MCF 10A (cell line): ENCODE measurements around the gene EEF1B2. TPM values are rescaled to one million over a fixed set of nuclear protein-coding genes. Genes with fewer than 3 reads are reported as not detected.
A peak's percentile ranks its signal among the peaks of the same experiment; 100 is the strongest.
"Not testable (repeated sequence)": the region's sequence is repeated elsewhere in the genome, so short reads cannot be mapped to it uniquely, and the experiment has no call there.

Experiments
- BruUV-seq: library from RNA; stranded (reverse); fragments of 400-500 nt; replicated peaks from 2 replicates; lab custom pipeline; 2021; lab: Mats Ljungman, UMichigan
- CTCF ChIA-PET: fragments of 300-600 bp; sonication (Branson Sonifier 250); formaldehyde crosslinking; extraction: SDS; loops from one replicate; lab custom pipeline; 2021; ENCODE audit warnings: antibody characterized with exemption, inconsistent platforms; lab: Yijun Ruan, JAX
- POLR2A ChIA-PET: fragments of 300-600, 350-650 bp; sonication (Branson Sonifier 250); formaldehyde crosslinking; extraction: SDS; loops from one replicate; lab custom pipeline; 2020; ENCODE audit warnings: antibody characterized with exemption, inconsistent platforms; lab: Yijun Ruan, JAX
- DNase-seq: peaks from one replicate; pipeline ENCODE4 v3.0.0-alpha.2; 2018; ENCODE audit not compliant: unreplicated experiment
- H3K27ac Mint-ChIP-seq: one replicate; pipeline ENCODE4 v1.8.0; 2022; ENCODE audit warnings: mild to moderate bottlenecking, low read depth, mixed read lengths; ENCODE audit not compliant: unreplicated experiment
- H3K27me3 Mint-ChIP-seq: one replicate; pipeline ENCODE4 v1.8.0; 2022; ENCODE audit warnings: mixed read lengths; ENCODE audit not compliant: insufficient read depth, unreplicated experiment
- H3K36me3 Mint-ChIP-seq: one replicate; pipeline ENCODE4 v1.8.0; 2022; ENCODE audit warnings: mild to moderate bottlenecking, moderate library complexity, mixed read lengths; ENCODE audit not compliant: insufficient read depth, unreplicated experiment
- H3K4me1 Mint-ChIP-seq: one replicate; pipeline ENCODE4 v1.8.0; 2022; ENCODE audit warnings: mixed read lengths; ENCODE audit not compliant: insufficient read depth, unreplicated experiment
- H3K4me3 Mint-ChIP-seq: one replicate; pipeline ENCODE4 v1.8.0; 2022; ENCODE audit warnings: mild to moderate bottlenecking, moderate library complexity, mixed read lengths; ENCODE audit not compliant: unreplicated experiment
- H3K9me3 Mint-ChIP-seq: one replicate; pipeline ENCODE4 v1.8.0; 2022; ENCODE audit warnings: mixed read lengths; ENCODE audit not compliant: unreplicated experiment
- intact Hi-C: fragments of 100-400 bp; cut with micrococcal nuclease; formaldehyde crosslinking; loops from 2 replicates; pipeline ENCODE4 v1.14.1; 2022
- total RNA-seq: library from RNA; stranded (reverse); gene quantifications from 2 replicates; pipeline ENCODE4 v1.2.3, GENCODE V29; 2022
- TF ChIP-seq, protein P1 (sequence below): fragments of 200-600 bp; IDR thresholded peaks from one replicate; pipeline ENCODE4 v1.8.0; 2022; ENCODE audit warnings: antibody characterized with exemption, mild to moderate bottlenecking; ENCODE audit not compliant: unreplicated experiment

The EEF1B2 gene
- total RNA-seq, 1 experiment from 2014 or later: 1,110 TPM

DNA sequence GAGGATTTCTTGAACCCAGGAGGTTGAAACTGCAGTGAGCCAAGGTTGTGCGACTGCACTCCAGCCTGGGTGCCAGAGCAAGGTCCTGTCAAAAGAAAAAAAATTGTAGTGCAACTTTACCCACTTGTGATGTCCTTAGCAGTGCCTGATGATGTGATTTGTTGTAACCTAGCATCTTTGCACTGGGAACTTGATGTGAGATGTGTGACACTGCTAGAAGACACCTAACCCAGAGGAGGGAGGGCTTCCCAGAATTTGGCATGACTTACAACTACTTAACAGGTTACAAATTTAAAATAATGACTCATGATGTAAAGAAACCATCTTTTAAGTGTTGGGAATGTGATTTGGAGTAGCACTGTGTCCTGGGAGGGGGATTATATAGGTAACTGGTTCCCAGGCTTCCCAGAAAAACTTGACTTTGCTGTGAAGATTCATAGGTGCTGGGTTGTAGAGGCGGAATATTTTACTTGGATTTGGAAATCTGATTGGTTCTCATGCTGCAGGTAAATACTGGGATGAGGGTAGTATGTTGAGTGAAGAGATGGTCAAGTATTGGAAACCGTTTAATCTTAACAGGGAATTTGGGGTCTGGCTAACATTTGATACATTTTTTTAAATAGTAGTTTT, 3.7 kb downstream of the EEF1B2 start:
- Mint-ChIP-seq H3K4me1 (peaks cover 12% of the 10 kb centered on the region), H3K4me3 (no peak overlapping the region), H3K9me3 (no peaks in the 10 kb centered on the region), H3K27me3 (no peaks in the 10 kb centered on the region), H3K36me3 (peaks cover 75% of the 10 kb centered on the region), H3K27ac (no peak overlapping the region)
- intact Hi-C loops: loop anchor here (5.0 to 10.0 kb wide), 2 partner anchors 281 to 394 kb away; partner anchors contain the start of gene ADAM23
- POLR2A ChIA-PET: interaction anchor here (2.5 kb wide), 1 partner anchor 50 kb away, joined by 8 read pairs; a partner anchor contains a TSS
- no peak for DNase-seq
- TF ChIP-seq, protein P1, sequence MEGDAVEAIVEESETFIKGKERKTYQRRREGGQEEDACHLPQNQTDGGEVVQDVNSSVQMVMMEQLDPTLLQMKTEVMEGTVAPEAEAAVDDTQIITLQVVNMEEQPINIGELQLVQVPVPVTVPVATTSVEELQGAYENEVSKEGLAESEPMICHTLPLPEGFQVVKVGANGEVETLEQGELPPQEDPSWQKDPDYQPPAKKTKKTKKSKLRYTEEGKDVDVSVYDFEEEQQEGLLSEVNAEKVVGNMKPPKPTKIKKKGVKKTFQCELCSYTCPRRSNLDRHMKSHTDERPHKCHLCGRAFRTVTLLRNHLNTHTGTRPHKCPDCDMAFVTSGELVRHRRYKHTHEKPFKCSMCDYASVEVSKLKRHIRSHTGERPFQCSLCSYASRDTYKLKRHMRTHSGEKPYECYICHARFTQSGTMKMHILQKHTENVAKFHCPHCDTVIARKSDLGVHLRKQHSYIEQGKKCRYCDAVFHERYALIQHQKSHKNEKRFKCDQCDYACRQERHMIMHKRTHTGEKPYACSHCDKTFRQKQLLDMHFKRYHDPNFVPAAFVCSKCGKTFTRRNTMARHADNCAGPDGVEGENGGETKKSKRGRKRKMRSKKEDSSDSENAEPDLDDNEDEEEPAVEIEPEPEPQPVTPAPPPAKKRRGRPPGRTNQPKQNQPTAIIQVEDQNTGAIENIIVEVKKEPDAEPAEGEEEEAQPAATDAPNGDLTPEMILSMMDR: no peak
- BruUV-seq: no TSS peak
- CTCF ChIA-PET: interaction anchor here (0.6 to 5.9 kb wide), 17 partner anchors 11 to 756 kb away, joined by 3 to 50 read pairs (median 4); a partner anchor contains a TSS

DNA sequence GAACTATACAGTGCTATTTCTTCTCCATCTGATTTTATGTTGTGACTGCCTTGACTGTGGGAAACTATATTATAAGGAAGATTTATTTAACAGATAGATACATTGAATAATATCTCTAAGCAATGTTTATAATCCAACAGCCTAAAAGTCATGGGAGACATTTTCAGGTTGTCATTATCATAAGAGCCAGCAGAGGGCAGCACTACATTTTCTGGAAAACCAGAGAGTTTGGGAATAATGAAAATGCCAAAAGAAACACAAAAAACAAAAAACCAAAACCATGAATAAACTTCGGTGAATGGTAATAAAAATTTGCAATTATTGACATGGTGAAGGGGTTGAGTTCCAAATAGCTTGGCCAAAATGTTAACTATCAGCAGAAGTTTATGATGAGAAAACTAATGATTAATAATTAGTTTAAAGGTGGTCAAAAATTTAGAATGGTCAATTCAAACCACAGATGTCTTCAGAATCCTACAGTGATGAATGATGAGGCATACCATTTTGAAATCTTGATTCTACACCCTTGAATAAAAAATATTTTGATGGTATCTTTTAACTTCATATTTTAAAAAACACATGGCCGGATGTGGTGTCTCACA, 4.7 kb downstream of the EEF1B2 start:
- no peak overlapping the region for H3K27ac Mint-ChIP-seq
- CTCF ChIA-PET: interaction anchor here (0.6 to 5.9 kb wide), 21 partner anchors 12 to 755 kb away, joined by 3 to 50 read pairs (median 4); a partner anchor contains a TSS
- POLR2A ChIA-PET: interaction anchor here (1.3 to 2.5 kb wide), 2 partner anchors 49 to 66 kb away, joined by 5 to 8 read pairs; a partner anchor contains a TSS

DNA sequence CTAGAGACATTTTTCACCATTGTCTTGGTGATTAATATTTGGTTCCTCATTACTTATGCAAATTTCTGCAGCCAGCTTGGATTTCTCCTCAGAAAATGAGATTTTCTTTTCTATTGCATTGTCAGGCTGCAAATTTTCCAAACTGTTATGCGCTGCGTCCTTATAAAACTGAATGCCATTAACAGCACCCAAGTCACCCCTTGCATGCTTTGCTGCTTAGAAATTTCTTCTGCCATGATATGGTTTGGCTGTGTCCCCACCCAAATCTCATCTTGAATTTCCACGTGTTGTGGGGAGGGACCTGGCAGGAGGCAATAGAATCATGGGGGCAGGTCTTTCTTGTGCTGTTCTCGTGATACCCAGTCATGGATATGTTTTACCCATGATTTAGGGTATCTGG, 8.5 kb downstream of the EEF1B2 start:
- H3K4me3 Mint-ChIP-seq, H3K4me1 Mint-ChIP-seq, H3K27ac Mint-ChIP-seq, POLR2A ChIA-PET, H3K27me3 Mint-ChIP-seq, BruUV-seq, DNase-seq, H3K9me3 Mint-ChIP-seq: not testable (repeated sequence)
- CTCF ChIA-PET: interaction anchor here (1.8 kb wide), 1 partner anchor 62 kb away, joined by 4 read pairs; no protein-coding TSS in a partner anchor
- H3K36me3 Mint-ChIP-seq: peaks cover 29% of the 10 kb centered on the region
- intact Hi-C loops: loop anchor here (10.0 kb wide), 1 partner anchor 277 kb away; the partner anchor contains the start of gene ADAM23

More for the DNA sequence above, 4.7 kb downstream of the EEF1B2 start:
- H3K9me3 Mint-ChIP-seq: no peaks in the 10 kb centered on the region
- no peak overlapping the region for H3K4me3 Mint-ChIP-seq
- BruUV-seq: no TSS peak
- TF ChIP-seq, protein P1: peak; percentile 59
- intact Hi-C loops: loop anchor here (1.0 to 10.0 kb wide), 4 partner anchors 49 to 393 kb away; partner anchors contain the start of gene ADAM23
- no peaks in the 10 kb centered on the region for H3K27me3 Mint-ChIP-seq
- H3K36me3 Mint-ChIP-seq: peaks cover 67% of the 10 kb centered on the region
- H3K4me1 Mint-ChIP-seq: peaks cover 12% of the 10 kb centered on the region
- peak; percentile 62 for DNase-seq

DNA sequence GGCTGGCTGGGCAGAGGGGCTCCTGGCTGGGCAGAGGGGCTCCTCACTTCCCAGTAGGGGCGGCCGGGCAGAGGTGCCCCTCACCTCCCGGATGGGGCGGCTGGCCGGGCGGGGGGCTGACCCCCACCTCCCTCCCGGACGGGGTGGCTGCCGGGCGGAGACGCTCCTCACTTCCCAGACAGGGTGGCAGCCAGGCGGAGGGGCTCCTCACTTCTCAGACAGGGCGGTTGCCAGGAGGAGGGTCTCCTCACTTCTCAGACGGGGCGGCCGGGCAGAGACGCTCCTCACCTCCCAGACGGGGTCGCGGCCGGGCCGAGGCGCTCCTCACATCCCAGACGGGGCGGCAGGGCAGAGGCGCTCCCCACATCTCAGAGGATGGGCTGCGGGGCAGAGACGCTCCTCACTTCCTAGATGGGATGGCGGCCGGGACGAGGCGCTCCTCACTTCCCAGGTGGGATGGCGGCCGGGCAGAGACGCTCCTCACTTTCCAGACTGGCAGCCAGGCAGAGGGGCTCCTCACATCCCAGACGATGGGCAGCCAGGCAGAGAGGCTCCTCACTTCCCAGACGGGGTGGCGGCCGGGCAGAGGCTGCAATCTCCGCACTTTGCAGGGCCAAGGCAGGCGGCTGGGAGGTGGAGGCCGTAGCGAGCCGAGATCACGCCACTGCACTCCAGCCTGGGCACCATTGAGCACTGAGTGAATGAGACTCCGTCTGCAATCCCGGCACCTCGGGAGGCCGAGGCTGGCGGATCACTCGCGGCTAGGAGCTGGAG, 12.1 kb downstream of the EEF1B2 start:
- H3K27me3 Mint-ChIP-seq, BruUV-seq, intact Hi-C loops, H3K9me3 Mint-ChIP-seq, H3K4me3 Mint-ChIP-seq, H3K4me1 Mint-ChIP-seq, DNase-seq, H3K27ac Mint-ChIP-seq, CTCF ChIA-PET, POLR2A ChIA-PET: not testable (repeated sequence)
- peaks cover 14% of the 10 kb centered on the region for H3K36me3 Mint-ChIP-seq
